ENCODE data around the gene FXYD1.

DNA sequence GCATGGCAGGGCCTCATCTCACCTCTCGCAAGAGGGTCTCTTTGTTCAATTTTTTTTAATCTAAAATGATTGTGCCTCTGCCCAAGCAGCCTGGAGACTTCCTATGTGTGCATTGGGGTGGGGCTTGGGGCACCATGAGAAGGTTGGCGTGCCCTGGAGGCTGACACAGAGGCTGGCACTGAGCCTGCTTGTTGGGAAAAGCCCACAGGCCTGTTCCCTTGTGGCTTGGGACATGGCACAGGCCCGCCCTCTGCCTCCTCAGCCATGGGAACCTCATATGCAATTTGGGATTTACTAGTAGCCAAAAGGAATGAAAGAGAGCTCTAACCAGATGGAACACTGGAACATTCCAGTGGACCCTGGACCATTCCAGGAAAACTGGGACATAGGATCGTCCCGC, 15.1 kb upstream of the FXYD1 start:
- TF ChIP-seq EZH2phosphoT487 (IDR thresholded peaks at IDR 0.05), result no peak
- TF ChIP-seq, protein P1, sequence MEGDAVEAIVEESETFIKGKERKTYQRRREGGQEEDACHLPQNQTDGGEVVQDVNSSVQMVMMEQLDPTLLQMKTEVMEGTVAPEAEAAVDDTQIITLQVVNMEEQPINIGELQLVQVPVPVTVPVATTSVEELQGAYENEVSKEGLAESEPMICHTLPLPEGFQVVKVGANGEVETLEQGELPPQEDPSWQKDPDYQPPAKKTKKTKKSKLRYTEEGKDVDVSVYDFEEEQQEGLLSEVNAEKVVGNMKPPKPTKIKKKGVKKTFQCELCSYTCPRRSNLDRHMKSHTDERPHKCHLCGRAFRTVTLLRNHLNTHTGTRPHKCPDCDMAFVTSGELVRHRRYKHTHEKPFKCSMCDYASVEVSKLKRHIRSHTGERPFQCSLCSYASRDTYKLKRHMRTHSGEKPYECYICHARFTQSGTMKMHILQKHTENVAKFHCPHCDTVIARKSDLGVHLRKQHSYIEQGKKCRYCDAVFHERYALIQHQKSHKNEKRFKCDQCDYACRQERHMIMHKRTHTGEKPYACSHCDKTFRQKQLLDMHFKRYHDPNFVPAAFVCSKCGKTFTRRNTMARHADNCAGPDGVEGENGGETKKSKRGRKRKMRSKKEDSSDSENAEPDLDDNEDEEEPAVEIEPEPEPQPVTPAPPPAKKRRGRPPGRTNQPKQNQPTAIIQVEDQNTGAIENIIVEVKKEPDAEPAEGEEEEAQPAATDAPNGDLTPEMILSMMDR (IDR thresholded peaks at IDR 0.05), result no peak
- no peak for TF ChIP-seq EZH2 (IDR thresholded peaks at IDR 0.05)

Data from neural progenitor cell (in vitro differentiated cells).